Measurements from ENCODE around the gene SHB.

DNA sequence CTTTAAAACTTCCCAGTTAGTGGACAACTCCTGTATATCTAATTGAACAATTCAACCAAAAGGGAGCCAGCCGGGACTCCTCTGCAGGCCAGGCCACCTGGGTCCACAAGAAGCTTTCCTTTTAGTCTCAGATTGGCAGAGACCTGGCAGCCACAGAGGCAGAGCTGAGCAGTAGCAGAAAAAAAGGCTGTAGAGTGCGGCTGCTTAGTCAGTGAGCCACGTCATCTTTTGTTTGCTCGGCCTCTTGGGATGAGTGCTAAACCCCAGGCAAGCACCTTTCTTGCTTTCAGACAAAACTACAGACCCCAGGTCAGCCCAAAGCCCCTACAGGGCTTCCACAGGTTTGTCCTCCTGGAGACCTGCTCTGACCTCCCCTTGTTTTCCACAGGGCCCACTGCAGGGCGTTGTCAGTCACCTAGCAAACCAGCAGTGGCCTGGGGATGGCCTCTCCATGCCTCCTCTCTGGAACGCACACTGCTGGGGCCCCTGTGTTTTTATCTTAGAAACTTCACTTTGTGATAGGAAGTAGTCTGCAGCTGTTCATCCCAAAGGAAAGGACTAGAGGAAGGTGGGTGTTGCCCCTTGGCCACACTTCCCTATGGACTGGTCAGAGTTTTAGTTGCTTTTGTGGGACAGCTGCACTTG is 49.9 kb downstream of the SHB start:
- no peak for TF ChIP-seq POLR2A (IDR thresholded peaks at IDR 0.05)
- TF ChIP-seq, protein P1, sequence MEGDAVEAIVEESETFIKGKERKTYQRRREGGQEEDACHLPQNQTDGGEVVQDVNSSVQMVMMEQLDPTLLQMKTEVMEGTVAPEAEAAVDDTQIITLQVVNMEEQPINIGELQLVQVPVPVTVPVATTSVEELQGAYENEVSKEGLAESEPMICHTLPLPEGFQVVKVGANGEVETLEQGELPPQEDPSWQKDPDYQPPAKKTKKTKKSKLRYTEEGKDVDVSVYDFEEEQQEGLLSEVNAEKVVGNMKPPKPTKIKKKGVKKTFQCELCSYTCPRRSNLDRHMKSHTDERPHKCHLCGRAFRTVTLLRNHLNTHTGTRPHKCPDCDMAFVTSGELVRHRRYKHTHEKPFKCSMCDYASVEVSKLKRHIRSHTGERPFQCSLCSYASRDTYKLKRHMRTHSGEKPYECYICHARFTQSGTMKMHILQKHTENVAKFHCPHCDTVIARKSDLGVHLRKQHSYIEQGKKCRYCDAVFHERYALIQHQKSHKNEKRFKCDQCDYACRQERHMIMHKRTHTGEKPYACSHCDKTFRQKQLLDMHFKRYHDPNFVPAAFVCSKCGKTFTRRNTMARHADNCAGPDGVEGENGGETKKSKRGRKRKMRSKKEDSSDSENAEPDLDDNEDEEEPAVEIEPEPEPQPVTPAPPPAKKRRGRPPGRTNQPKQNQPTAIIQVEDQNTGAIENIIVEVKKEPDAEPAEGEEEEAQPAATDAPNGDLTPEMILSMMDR (IDR thresholded peaks at IDR 0.05) = no peak
